Retinal pigment epithelial cell (primary cell): Measurements from ENCODE around the gene BAG1.

Experiments
- DNase-seq: peaks from one replicate; pipeline ENCODE4 v3.0.0-alpha.2; 2010; ENCODE audit warnings: low read depth
- H3K4me3 ChIP-seq: 2 replicates; pipeline ENCODE4 v1.5.1; 2011; ENCODE audit warnings: mild to moderate bottlenecking, low read length, control low read depth, moderate library complexity
- CTCF ChIP-seq: conservative IDR thresholded peaks from 2 replicates; pipeline ENCODE4 v1.5.1; 2011; ENCODE audit warnings: low read depth, low read length, control low read depth, inconsistent platforms

BAG1 gene

DNA sequence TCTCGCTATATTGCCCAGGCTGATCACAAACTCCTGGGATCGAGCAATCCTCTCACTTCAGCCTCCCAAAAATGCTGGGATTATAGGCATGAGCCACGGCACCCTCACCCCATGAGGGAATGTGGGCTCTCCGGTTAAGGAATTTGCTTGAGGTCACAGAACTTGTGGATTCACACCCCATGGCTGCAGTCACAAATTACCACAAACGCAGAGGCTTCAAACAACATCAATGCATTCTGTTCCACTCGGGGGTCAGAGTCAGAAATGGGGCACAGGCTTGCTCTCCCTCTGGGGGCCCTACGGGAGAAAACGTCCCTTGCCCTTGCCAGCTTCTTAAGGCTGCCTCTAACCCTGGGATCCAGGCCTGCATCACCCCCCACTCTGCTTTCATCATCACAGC is 36.8 kb downstream of the BAG1 start:
- DNase-seq = no peak
- TF ChIP-seq CTCF = no peak
- H3K4me3 ChIP-seq = no peak overlapping the region

GRCh38 chr9:33227008-33227398 is 37.5 kb downstream of the BAG1 start:
- H3K4me3 ChIP-seq = no peak overlapping the region
- TF ChIP-seq CTCF = no peak
- no peak for DNase-seq

DNA sequence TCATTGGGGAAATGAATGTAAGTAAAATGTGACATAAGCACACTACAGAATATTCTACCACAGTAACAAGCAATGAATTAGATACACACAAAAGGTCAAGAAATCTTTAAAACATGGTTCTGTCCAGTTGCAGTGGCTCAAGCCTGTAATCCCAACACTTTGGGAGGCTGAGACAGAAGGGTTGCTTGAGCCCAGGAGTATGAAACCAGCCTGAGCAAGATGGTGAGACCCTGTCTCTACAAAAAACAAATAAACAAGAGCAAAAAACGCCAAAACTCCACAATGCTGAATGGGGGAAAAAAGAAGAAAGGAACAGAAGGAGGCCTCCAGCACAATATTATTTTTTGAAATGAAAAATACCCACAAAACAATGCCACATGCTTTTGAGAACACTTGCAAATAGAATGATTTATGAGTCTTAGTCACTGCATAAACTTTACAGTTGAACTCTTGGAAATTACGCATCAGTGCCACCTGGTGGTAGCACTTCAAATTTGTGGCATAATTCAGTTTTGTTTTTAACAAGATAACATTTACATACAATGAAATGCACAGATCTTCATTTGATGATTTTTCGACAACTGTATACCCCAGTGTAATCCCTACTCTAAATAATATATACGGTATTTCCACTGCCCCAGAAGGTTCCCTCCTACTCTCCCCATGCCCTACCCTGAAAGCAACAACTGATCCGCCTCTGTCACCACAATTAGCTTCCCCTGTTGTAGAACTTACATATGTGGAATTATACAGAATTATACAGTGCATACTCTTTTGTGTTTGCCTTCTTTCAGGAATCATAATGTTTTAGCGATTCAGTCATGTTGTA is 39.0 kb downstream of the BAG1 start:
- TF ChIP-seq CTCF = peak; percentile 64
- H3K4me3 ChIP-seq = no peak overlapping the region
- no peak for DNase-seq

DNA sequence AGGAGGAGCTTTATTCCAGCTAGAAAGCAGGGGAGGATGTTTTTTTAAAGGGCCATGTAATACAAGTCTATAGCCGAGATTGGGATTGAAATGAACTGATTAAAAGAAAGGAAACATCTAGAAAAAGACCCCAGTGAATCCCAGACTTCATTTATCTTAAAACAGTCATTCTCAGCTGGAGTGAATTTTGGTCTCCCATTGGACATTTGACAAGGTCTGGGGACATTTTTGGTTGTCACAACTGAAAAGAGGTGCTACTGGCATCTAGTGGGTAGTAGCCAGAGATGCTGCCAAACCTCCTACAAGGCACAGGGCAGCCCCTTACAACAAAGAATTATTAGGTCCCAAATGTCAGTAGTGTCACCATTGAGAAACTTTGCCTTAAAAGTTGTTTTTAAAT is 40.8 kb downstream of the BAG1 start:
- no peak for DNase-seq
- TF ChIP-seq CTCF = no peak
- no peak overlapping the region for H3K4me3 ChIP-seq

DNA sequence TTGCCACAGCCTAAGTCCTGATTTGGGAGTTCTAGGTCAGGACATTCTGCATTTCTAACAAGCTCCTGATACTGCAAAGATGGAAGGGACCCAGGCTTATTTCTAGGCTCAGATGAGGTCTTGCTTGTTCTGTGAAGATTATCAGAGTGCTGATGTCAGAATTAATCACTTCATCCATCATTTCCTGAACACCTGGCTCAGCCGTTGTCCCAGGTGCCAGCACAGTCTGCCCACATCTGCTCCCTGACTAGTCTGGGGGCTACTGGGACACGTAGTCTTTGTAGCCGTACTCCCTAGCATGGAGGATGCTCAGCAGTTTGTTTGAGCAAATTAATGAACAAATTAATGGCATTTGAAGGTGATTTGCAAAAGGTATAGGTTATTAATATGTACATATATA is 42.5 kb downstream of the BAG1 start:
- TF ChIP-seq CTCF = no peak
- H3K4me3 ChIP-seq = no peak overlapping the region
- no peak for DNase-seq

- TF ChIP-seq CTCF = no peak
- DNase-seq = no peak
- H3K4me3 ChIP-seq = no peak overlapping the region
Observed at GRCh38 chr9:33221568-33221884, 43.0 kb downstream of the BAG1 start.
